ENCODE data around the gene NDUFA5. TPM values are rescaled to one million over a fixed set of nuclear protein-coding genes. Genes with fewer than 3 reads are reported as not detected.

The NDUFA5 gene
- total RNA-seq, 1 experiment from 2014 or later: 53.4 TPM

DNA sequence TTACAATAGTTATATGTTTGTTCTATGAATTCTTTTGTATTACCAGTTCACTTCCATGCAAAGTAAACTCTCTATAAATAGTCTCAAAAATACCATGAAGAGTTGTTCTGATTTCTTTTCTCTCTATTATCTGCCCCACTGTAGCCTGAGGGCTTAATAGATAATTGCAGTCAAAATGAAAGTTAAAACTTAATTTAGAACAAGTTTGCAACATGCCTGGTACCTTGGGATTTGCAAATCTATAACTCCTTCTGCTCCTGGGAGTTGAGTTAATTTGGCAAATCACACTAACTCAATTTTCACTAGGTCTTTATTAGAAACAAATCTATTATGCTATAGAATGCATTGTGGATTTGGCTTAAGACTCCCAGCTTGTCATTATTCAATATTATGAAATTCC lies 21.8 kb upstream of the NDUFA5 start:
- intact Hi-C loops (cut with micrococcal nuclease; ENCODE audit: unreplicated experiment): no loop called here
- H3K27me3 ChIP-seq (ENCODE audit: control insufficient read depth, insufficient read depth, low read length): peaks cover 8% of the 10 kb centered on the region; the same call in 1 of the 2 replicates
- DNase-seq (ENCODE audit: low read depth, low spot score) (no peak), ATAC-seq (no peak)
- H3K9me3 ChIP-seq (ENCODE audit: control insufficient read depth, insufficient read depth, low read depth, low read length): no peaks in the 10 kb centered on the region
- ChIA-PET POLR2A (no interaction called here), CTCF (no interaction called here)
- TF ChIP-seq POLR2AphosphoS5 (IDR thresholded peaks at IDR 0.05; ENCODE audit: low read depth, low read length) (no peak), TCF7L2 (IDR thresholded peaks at IDR 0.05; ENCODE audit: low read depth, low read length) (no peak), SIN3A (IDR thresholded peaks at IDR 0.05; ENCODE audit: borderline replicate concordance, insufficient read depth, low read depth, low read length) (no peak)
- TF ChIP-seq, protein P1, sequence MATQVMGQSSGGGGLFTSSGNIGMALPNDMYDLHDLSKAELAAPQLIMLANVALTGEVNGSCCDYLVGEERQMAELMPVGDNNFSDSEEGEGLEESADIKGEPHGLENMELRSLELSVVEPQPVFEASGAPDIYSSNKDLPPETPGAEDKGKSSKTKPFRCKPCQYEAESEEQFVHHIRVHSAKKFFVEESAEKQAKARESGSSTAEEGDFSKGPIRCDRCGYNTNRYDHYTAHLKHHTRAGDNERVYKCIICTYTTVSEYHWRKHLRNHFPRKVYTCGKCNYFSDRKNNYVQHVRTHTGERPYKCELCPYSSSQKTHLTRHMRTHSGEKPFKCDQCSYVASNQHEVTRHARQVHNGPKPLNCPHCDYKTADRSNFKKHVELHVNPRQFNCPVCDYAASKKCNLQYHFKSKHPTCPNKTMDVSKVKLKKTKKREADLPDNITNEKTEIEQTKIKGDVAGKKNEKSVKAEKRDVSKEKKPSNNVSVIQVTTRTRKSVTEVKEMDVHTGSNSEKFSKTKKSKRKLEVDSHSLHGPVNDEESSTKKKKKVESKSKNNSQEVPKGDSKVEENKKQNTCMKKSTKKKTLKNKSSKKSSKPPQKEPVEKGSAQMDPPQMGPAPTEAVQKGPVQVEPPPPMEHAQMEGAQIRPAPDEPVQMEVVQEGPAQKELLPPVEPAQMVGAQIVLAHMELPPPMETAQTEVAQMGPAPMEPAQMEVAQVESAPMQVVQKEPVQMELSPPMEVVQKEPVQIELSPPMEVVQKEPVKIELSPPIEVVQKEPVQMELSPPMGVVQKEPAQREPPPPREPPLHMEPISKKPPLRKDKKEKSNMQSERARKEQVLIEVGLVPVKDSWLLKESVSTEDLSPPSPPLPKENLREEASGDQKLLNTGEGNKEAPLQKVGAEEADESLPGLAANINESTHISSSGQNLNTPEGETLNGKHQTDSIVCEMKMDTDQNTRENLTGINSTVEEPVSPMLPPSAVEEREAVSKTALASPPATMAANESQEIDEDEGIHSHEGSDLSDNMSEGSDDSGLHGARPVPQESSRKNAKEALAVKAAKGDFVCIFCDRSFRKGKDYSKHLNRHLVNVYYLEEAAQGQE (IDR thresholded peaks at IDR 0.05; ENCODE audit: insufficient read depth in 1 of 2, low read depth in 2 of 2, low read length in 1 of 2): no peak
- TF ChIP-seq, protein P2, sequence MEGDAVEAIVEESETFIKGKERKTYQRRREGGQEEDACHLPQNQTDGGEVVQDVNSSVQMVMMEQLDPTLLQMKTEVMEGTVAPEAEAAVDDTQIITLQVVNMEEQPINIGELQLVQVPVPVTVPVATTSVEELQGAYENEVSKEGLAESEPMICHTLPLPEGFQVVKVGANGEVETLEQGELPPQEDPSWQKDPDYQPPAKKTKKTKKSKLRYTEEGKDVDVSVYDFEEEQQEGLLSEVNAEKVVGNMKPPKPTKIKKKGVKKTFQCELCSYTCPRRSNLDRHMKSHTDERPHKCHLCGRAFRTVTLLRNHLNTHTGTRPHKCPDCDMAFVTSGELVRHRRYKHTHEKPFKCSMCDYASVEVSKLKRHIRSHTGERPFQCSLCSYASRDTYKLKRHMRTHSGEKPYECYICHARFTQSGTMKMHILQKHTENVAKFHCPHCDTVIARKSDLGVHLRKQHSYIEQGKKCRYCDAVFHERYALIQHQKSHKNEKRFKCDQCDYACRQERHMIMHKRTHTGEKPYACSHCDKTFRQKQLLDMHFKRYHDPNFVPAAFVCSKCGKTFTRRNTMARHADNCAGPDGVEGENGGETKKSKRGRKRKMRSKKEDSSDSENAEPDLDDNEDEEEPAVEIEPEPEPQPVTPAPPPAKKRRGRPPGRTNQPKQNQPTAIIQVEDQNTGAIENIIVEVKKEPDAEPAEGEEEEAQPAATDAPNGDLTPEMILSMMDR (IDR thresholded peaks at IDR 0.05): no peak
- H3K36me3 ChIP-seq (ENCODE audit: control insufficient read depth, insufficient read depth, low read length): no peaks in the 10 kb centered on the region
- H3K27ac ChIP-seq (ENCODE audit: low read length): no peak overlapping the region
- H3K4me1 ChIP-seq (ENCODE audit: control insufficient read depth, insufficient read depth, low read length): no peaks in the 10 kb centered on the region; the same call in 1 of the 2 replicates
- no peak overlapping the region for H3K4me3 ChIP-seq (ENCODE audit: low read depth in 2 of 2, low read length in 2 of 2)
- no TSS peak for BruUV-seq (replicated peaks)
- in situ Hi-C loops (cut with HindIII; ENCODE audit: low pct_unique_long_range_greater_than_20kb, low sequenced_read_pairs): no loop called here

DNA sequence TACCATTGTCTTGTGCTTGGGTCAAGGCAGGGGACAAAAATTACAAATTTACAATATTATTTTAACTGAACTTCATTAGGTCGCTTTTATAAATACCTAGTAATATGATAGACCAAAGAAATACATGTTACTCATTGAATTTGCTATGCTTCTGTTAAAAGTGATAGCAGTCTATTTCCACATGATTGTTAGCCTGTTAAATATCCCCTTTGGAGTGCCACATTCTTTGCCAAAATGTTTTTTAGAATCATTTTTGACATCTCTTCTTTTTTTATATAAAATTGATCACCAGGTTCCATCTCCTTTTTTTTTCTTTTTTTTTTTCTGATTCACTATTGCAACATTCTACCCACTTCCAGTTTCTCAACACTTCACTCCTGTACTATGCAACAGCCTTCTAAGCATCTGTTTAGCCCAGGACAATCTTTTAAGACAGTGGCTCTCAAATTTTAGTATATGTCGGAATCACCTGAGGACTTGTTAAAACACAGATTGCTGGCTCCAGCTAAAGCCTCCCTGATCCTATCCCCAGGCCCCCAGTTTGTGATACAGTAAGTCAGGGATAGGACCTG lies 16.4 kb upstream of the NDUFA5 start:
- Histone ChIP-seq H3K4me1 (ENCODE audit: control insufficient read depth, insufficient read depth, low read length) (no peaks in the 10 kb centered on the region), H3K4me3 (ENCODE audit: low read depth in 2 of 2, low read length in 2 of 2) (no peak overlapping the region), H3K27ac (ENCODE audit: low read length) (no peak overlapping the region), H3K27me3 (ENCODE audit: control insufficient read depth, insufficient read depth, low read length) (peaks cover 5% of the 10 kb centered on the region; the same call in 1 of the 2 replicates), H3K9me3 (ENCODE audit: control insufficient read depth, insufficient read depth, low read depth, low read length) (no peaks in the 10 kb centered on the region), H3K36me3 (ENCODE audit: control insufficient read depth, insufficient read depth, low read length) (no peaks in the 10 kb centered on the region)
- no TSS peak for BruUV-seq (replicated peaks)
- intact Hi-C loops (cut with micrococcal nuclease; ENCODE audit: unreplicated experiment) (no loop called here), in situ Hi-C loops (cut with HindIII; ENCODE audit: low pct_unique_long_range_greater_than_20kb, low sequenced_read_pairs) (no loop called here)
- no peak for DNase-seq (ENCODE audit: low read depth, low spot score)
- TF ChIP-seq, protein P1 (IDR thresholded peaks at IDR 0.05; ENCODE audit: insufficient read depth in 1 of 2, low read depth in 2 of 2, low read length in 1 of 2): no peak
- TF ChIP-seq SIN3A (IDR thresholded peaks at IDR 0.05; ENCODE audit: borderline replicate concordance, insufficient read depth, low read depth, low read length) (no peak), TCF7L2 (IDR thresholded peaks at IDR 0.05; ENCODE audit: low read depth, low read length) (no peak), POLR2AphosphoS5 (IDR thresholded peaks at IDR 0.05; ENCODE audit: low read depth, low read length) (no peak)
- TF ChIP-seq, protein P2 (IDR thresholded peaks at IDR 0.05): no peak
- CTCF ChIA-PET: no interaction called here
- no peak for ATAC-seq
- POLR2A ChIA-PET: no interaction called here

Data from Panc1 (cell line).